ENCODE measurements around the gene MCF2L.

The MCF2L gene

DNA sequence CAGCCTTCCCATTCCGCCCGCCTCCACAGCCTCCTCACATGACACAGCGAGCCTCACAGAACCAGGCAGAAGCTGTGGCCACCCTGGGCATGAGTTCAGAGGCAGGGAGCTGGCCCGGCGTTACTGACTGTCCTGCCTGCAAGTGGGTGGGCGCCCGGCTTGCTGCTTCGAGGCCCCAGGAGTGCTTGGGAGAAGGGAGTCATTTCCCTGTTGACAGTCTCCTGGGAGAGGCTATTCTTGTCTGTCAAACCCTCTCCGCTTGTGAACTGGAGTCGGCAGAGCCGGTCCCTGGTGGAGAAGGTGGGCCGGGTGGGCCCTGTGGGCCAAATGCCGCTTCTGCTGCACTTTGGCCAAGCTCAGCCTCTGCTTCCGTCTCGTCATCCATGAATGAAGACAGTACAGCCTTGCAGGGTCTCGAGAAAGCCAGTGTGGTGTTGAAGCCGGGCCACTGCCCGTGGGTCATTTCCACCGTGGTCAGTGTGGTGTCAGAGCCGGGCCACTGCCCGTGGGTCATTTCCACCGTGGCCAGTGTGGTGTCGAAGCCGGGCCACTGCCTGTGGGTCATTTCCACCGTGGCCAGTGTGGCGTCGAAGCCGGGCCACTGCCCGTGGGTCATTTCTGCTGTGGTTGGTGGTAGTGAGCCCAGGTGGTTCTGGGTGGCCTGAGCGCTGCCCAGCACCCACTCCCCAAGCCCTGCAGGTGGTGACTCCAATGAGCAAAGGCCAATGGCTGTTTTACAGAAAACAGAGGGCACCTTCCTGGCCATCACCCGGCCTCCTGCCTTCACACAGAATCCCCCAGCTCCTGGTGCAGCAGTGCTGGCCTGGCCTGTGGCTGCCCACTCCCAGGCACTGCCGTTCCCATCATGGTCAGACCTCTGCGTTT is 123.1 kb downstream of the MCF2L start:
- Histone ChIP-seq H3K27me3 (ENCODE audit: low read depth, low read length) (no peaks in the 10 kb centered on the region), H4K20me1 (ENCODE audit: insufficient read depth, low read length) (no peaks in the 10 kb centered on the region), H3K79me2 (ENCODE audit: low read length) (no peaks in the 10 kb centered on the region), H3K4me3 (ENCODE audit: low read length) (no peak overlapping the region), H3K4me2 (ENCODE audit: low read length) (no peak overlapping the region), H2AFZ (ENCODE audit: low read depth, low read length) (no peak overlapping the region), H3K9ac (ENCODE audit: low read length) (no peak overlapping the region), H3K4me1 (ENCODE audit: low read length) (no peaks in the 10 kb centered on the region), H3K9me3 (ENCODE audit: insufficient read depth, low read length) (no peaks in the 10 kb centered on the region), H3K27ac (ENCODE audit: low read length) (no peak overlapping the region), H3K36me3 (replicated peaks; ENCODE audit: low read depth, low read length) (no peaks in the 10 kb centered on the region)
- no peak for TF ChIP-seq EZH2phosphoT487 (IDR thresholded peaks at IDR 0.05; ENCODE audit: low read depth)
- TF ChIP-seq, protein P1, sequence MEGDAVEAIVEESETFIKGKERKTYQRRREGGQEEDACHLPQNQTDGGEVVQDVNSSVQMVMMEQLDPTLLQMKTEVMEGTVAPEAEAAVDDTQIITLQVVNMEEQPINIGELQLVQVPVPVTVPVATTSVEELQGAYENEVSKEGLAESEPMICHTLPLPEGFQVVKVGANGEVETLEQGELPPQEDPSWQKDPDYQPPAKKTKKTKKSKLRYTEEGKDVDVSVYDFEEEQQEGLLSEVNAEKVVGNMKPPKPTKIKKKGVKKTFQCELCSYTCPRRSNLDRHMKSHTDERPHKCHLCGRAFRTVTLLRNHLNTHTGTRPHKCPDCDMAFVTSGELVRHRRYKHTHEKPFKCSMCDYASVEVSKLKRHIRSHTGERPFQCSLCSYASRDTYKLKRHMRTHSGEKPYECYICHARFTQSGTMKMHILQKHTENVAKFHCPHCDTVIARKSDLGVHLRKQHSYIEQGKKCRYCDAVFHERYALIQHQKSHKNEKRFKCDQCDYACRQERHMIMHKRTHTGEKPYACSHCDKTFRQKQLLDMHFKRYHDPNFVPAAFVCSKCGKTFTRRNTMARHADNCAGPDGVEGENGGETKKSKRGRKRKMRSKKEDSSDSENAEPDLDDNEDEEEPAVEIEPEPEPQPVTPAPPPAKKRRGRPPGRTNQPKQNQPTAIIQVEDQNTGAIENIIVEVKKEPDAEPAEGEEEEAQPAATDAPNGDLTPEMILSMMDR (IDR thresholded peaks at IDR 0.05; ENCODE audit: low read depth, low read length): no peak

DNA sequence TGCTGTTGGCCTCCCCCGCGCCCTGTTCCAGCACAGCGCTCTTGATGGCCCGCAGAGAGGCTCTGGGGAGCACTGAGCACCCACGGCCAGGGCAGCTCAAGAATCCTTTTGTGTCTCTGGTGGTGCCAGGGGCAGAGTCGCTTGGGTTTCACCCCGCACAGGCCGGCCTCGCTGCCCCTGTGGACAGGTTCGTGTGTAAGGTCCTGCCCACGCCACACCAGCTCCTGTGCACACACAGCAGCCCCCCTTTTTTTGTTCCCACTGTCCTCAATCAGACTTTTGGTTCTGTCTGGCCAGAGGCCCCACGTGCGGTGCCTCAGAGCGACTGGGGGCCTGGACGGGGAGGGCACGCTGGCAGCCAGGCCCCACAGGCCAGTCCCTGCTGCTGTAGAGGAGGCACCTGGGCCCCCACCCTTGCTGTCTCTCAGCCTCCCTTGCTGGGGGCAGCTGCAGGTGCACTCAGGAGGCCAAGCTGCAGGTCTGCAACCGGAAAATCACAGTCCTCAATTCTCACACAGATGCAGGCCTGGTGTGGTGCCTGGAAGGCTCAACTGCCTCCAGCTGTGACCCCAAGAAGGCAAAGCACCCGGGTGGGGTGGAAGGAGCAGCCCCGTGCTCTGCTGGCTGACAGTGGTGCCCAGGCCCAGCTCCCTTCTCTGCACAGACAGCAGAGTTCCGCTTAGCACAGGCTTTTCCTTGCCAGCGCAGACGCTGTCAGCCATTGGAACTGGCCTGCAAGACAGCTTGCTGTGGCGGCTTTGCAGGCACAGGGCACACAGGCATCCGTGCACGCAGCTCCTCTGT is 124.0 kb downstream of the MCF2L start:
- no peak for TF ChIP-seq EZH2phosphoT487 (IDR thresholded peaks at IDR 0.05; ENCODE audit: low read depth)
- Histone ChIP-seq H3K9ac (ENCODE audit: low read length) (no peak overlapping the region), H3K4me2 (ENCODE audit: low read length) (no peak overlapping the region), H3K9me3 (ENCODE audit: insufficient read depth, low read length) (no peaks in the 10 kb centered on the region), H3K27ac (ENCODE audit: low read length) (no peak overlapping the region), H4K20me1 (ENCODE audit: insufficient read depth, low read length) (no peaks in the 10 kb centered on the region), H3K36me3 (replicated peaks; ENCODE audit: low read depth, low read length) (no peaks in the 10 kb centered on the region), H3K27me3 (ENCODE audit: low read depth, low read length) (no peaks in the 10 kb centered on the region), H3K79me2 (ENCODE audit: low read length) (no peaks in the 10 kb centered on the region), H3K4me3 (ENCODE audit: low read length) (no peak overlapping the region), H3K4me1 (ENCODE audit: low read length) (no peaks in the 10 kb centered on the region), H2AFZ (ENCODE audit: low read depth, low read length) (no peak overlapping the region)

- H3K36me3 ChIP-seq (replicated peaks; ENCODE audit: low read depth, low read length): no peaks in the 10 kb centered on the region
- no peaks in the 10 kb centered on the region for H4K20me1 ChIP-seq (ENCODE audit: insufficient read depth, low read length)
- no peak overlapping the region for H3K4me3 ChIP-seq (ENCODE audit: low read length)
- no peaks in the 10 kb centered on the region for H3K4me1 ChIP-seq (ENCODE audit: low read length)
- H3K27ac ChIP-seq (ENCODE audit: low read length): no peak overlapping the region
- no peak overlapping the region for H3K9ac ChIP-seq (ENCODE audit: low read length)
- TF ChIP-seq, protein P1 (IDR thresholded peaks at IDR 0.05; ENCODE audit: low read depth, low read length): no peak
- no peak for TF ChIP-seq EZH2phosphoT487 (IDR thresholded peaks at IDR 0.05; ENCODE audit: low read depth)
- H3K9me3 ChIP-seq (ENCODE audit: insufficient read depth, low read length): no peaks in the 10 kb centered on the region
- H2AFZ ChIP-seq (ENCODE audit: low read depth, low read length): no peak overlapping the region
- H3K79me2 ChIP-seq (ENCODE audit: low read length): no peaks in the 10 kb centered on the region
- no peak overlapping the region for H3K4me2 ChIP-seq (ENCODE audit: low read length)
- no peaks in the 10 kb centered on the region for H3K27me3 ChIP-seq (ENCODE audit: low read depth, low read length)
Measured at GRCh38 chr13:113093580-113094409, 124.8 kb downstream of the MCF2L start.

GRCh38 chr13:113094410-113094800 is 125.4 kb downstream of the MCF2L start:
- Histone ChIP-seq H3K79me2 (ENCODE audit: low read length) (no peaks in the 10 kb centered on the region), H2AFZ (ENCODE audit: low read depth, low read length) (no peak overlapping the region), H4K20me1 (ENCODE audit: insufficient read depth, low read length) (no peaks in the 10 kb centered on the region), H3K4me1 (ENCODE audit: low read length) (no peaks in the 10 kb centered on the region), H3K9ac (ENCODE audit: low read length) (no peak overlapping the region), H3K27ac (ENCODE audit: low read length) (no peak overlapping the region), H3K4me3 (ENCODE audit: low read length) (no peak overlapping the region), H3K9me3 (ENCODE audit: insufficient read depth, low read length) (no peaks in the 10 kb centered on the region), H3K27me3 (ENCODE audit: low read depth, low read length) (no peaks in the 10 kb centered on the region), H3K36me3 (replicated peaks; ENCODE audit: low read depth, low read length) (no peaks in the 10 kb centered on the region), H3K4me2 (ENCODE audit: low read length) (no peak overlapping the region)
- TF ChIP-seq, protein P1 (IDR thresholded peaks at IDR 0.05; ENCODE audit: low read depth, low read length): no peak
- TF ChIP-seq EZH2phosphoT487 (IDR thresholded peaks at IDR 0.05; ENCODE audit: low read depth): no peak

All from OCI-LY3 (cell line).